HG02870 (cell line): ENCODE measurements around the gene CDH12.
"Not testable (repeated sequence)": the region's sequence is repeated elsewhere in the genome, so short reads cannot be mapped to it uniquely, and the experiment has no call there.

Experiments used
- ATAC-seq: cut with Tn5 transposase; IDR thresholded peaks from one replicate; pipeline ENCODE4 v1.9.1; 2021; ENCODE audit warnings: mild to moderate bottlenecking, moderate library complexity; ENCODE audit not compliant: unreplicated experiment

CDH12 gene

GRCh38 chr5:22662391-22662790 is 190.8 kb downstream of the CDH12 start:
- no peak for ATAC-seq

GRCh38 chr5:22651355-22651754 is 201.8 kb downstream of the CDH12 start:
- ATAC-seq, result no peak

GRCh38 chr5:22650511-22650910 is 202.6 kb downstream of the CDH12 start:
- no peak for ATAC-seq

- ATAC-seq, result no peak
These were observed 204.1 kb downstream of the CDH12 start for GRCh38 chr5:22649074-22649473.

GRCh38 chr5:22644859-22645258 is 208.3 kb downstream of the CDH12 start:
- ATAC-seq, result no peak

- no peak for ATAC-seq
These were observed 209.8 kb downstream of the CDH12 start for GRCh38 chr5:22643356-22643755.

GRCh38 chr5:22631683-22632082 is 221.5 kb downstream of the CDH12 start:
- ATAC-seq, result no peak

GRCh38 chr5:22627029-22627428 is 226.1 kb downstream of the CDH12 start:
- no peak for ATAC-seq

- ATAC-seq, result no peak
These were observed 227.7 kb downstream of the CDH12 start for GRCh38 chr5:22625451-22625850.

- ATAC-seq, result no peak
These were observed 232.1 kb downstream of the CDH12 start for GRCh38 chr5:22621084-22621483.

GRCh38 chr5:22615964-22616363 is 237.2 kb downstream of the CDH12 start:
- ATAC-seq, result no peak

GRCh38 chr5:22614486-22615094 is 238.6 kb downstream of the CDH12 start:
- ATAC-seq, result no peak

GRCh38 chr5:22612928-22613327 is 240.2 kb downstream of the CDH12 start:
- ATAC-seq, result no peak

GRCh38 chr5:22611327-22611726 is 241.8 kb downstream of the CDH12 start:
- no peak for ATAC-seq

GRCh38 chr5:22607498-22607897 is 245.6 kb downstream of the CDH12 start:
- not testable (repeated sequence) for ATAC-seq

GRCh38 chr5:22605473-22605872 is 247.7 kb downstream of the CDH12 start:
- ATAC-seq, result no peak

GRCh38 chr5:22604711-22605110 is 248.4 kb downstream of the CDH12 start:
- ATAC-seq, result no peak

- no peak for ATAC-seq
These were observed 254.3 kb downstream of the CDH12 start for GRCh38 chr5:22598796-22599195.

GRCh38 chr5:22596404-22596970 is 256.7 kb downstream of the CDH12 start:
- ATAC-seq, result no peak

GRCh38 chr5:22594491-22594890 is 258.7 kb downstream of the CDH12 start:
- no peak for ATAC-seq

- ATAC-seq, result peak; percentile 70
These were observed 259.6 kb downstream of the CDH12 start for GRCh38 chr5:22593592-22593991.

- ATAC-seq, result peak; percentile 48
These were observed 261.7 kb downstream of the CDH12 start for GRCh38 chr5:22591461-22591860.

GRCh38 chr5:22590677-22591268 is 262.4 kb downstream of the CDH12 start:
- ATAC-seq, result no peak
